HEK293T (cell line): ENCODE results near the gene BPIFB3.

ENCODE experiments used
- CTCF ChIA-PET: fragments of 350-600 bp; formaldehyde crosslinking; extraction: SDS; loops from one replicate; lab custom pipeline; 2021; ENCODE audit warnings: antibody characterized with exemption, inconsistent platforms; lab: Yijun Ruan, JAX
- POLR2A ChIA-PET: fragments of 350-600 bp; formaldehyde crosslinking; extraction: SDS; loops from one replicate; lab custom pipeline; 2020; ENCODE audit warnings: antibody characterized with exemption, inconsistent platforms; lab: Yijun Ruan, JAX
- DNase-seq: peaks from one replicate; pipeline ENCODE4 v3.0.0; 2012; ENCODE audit warnings: mixed read lengths; ENCODE audit errors: extremely low spot score
- ARNT ChIP-seq: fragments of 450-650 bp; IDR thresholded peaks from 2 replicates; pipeline ENCODE4 v1.6.1; 2017; ENCODE audit warnings: mild to moderate bottlenecking
- BHLHE40 ChIP-seq: fragments of 450-650 bp; IDR thresholded peaks from 2 replicates; pipeline ENCODE4 v1.6.1; 2016; ENCODE audit warnings: mild to moderate bottlenecking, moderate library complexity, borderline replicate concordance
- CTBP1 ChIP-seq: fragments of 450-650 bp; IDR thresholded peaks from 2 replicates; pipeline ENCODE4 v1.6.1; 2016; ENCODE audit warnings: borderline replicate concordance
- ELF4 ChIP-seq: fragments of 450-650 bp; IDR thresholded peaks from 2 replicates; pipeline ENCODE4 v1.6.1; 2017; ENCODE audit warnings: antibody characterized with exemption
- FOXA1 ChIP-seq: fragments of 450-650 bp; IDR thresholded peaks from 2 replicates; pipeline ENCODE4 v1.6.1; 2016; ENCODE audit warnings: mild to moderate bottlenecking
- FOXK2 ChIP-seq: fragments of 450-650 bp; IDR thresholded peaks from 2 replicates; pipeline ENCODE4 v1.6.1; 2016; ENCODE audit warnings: mild to moderate bottlenecking
- FOXM1 ChIP-seq: fragments of 450-650 bp; IDR thresholded peaks from 2 replicates; pipeline ENCODE4 v1.6.1; 2017; ENCODE audit warnings: mild to moderate bottlenecking, borderline replicate concordance
- HDGF ChIP-seq: fragments of 450-650 bp; IDR thresholded peaks from 2 replicates; pipeline ENCODE4 v1.6.1; 2017; ENCODE audit warnings: antibody characterized with exemption, borderline replicate concordance
- L3MBTL2 ChIP-seq: fragments of 450-650 bp; conservative IDR thresholded peaks from 2 replicates; pipeline ENCODE4 v1.6.1; 2016; ENCODE audit warnings: mild to moderate bottlenecking
- LEF1 ChIP-seq: fragments of 450-650 bp; IDR thresholded peaks from 2 replicates; pipeline ENCODE4 v1.6.1; 2017; ENCODE audit warnings: mild to moderate bottlenecking, borderline replicate concordance
- NFRKB ChIP-seq: fragments of 450-650 bp; IDR thresholded peaks from 2 replicates; pipeline ENCODE4 v1.6.1; 2016; ENCODE audit warnings: mild to moderate bottlenecking, moderate library complexity
- PKNOX1 ChIP-seq: fragments of 450-650 bp; IDR thresholded peaks from 2 replicates; pipeline ENCODE4 v1.6.1; 2016
- SP1 ChIP-seq: fragments of 450-650 bp; IDR thresholded peaks from 2 replicates; pipeline ENCODE4 v1.6.1; 2017
- SUZ12 ChIP-seq: fragments of 450-650 bp; IDR thresholded peaks from 2 replicates; pipeline ENCODE4 v1.6.1; 2016; ENCODE audit warnings: mild to moderate bottlenecking
- TARDBP ChIP-seq: fragments of 450-650 bp; IDR thresholded peaks from 2 replicates; pipeline ENCODE4 v1.6.1; 2016
- ZNF384 ChIP-seq: fragments of 450-650 bp; IDR thresholded peaks from 2 replicates; pipeline ENCODE4 v1.6.1; 2016

The BPIFB3 gene

GRCh38 chr20:33006776-33007375 lies 46.8 kb upstream of the BPIFB3 start:
- no peak for TF ChIP-seq CTBP1
- no peak for TF ChIP-seq SP1
- no peak for TF ChIP-seq FOXA1
- no peak for TF ChIP-seq ARNT
- no peak for TF ChIP-seq ZNF384
- no peak for TF ChIP-seq BHLHE40
- no peak for TF ChIP-seq PKNOX1
- no peak for TF ChIP-seq HDGF
- TF ChIP-seq L3MBTL2 = no peak
- ChIA-PET CTCF (no interaction called here), POLR2A (interaction anchor here (0.6 kb wide), 1 partner anchor 11 kb away, joined by 3 read pairs; no protein-coding TSS in a partner anchor)
- no peak for DNase-seq

- DNase-seq = no peak
- ChIA-PET CTCF (no interaction called here), POLR2A (no interaction called here)
- TF ChIP-seq NFRKB (no peak), SP1 (no peak), BHLHE40 (no peak), SUZ12 (no peak), FOXM1 (no peak), PKNOX1 (no peak), HDGF (no peak), FOXK2 (no peak), ZNF384 (no peak), TARDBP (no peak), L3MBTL2 (no peak), ARNT (no peak), CTBP1 (no peak), LEF1 (no peak), ELF4 (no peak), FOXA1 (no peak)
Observed at GRCh38 chr20:33007376-33008335, 46.0 kb upstream of the BPIFB3 start, which contains the start of gene BPIFB2. Gene BPIFB2, plus strand, starts transcription at chr20:33007704. Its CDS starts 871 bp downstream, at chr20:33008575.

- TF ChIP-seq ELF4 (no peak), L3MBTL2 (no peak), HDGF (no peak), TARDBP (no peak), FOXK2 (no peak), FOXM1 (no peak)
- DNase-seq = no peak
- ChIA-PET CTCF (no interaction called here), POLR2A (no interaction called here)
Observed at GRCh38 chr20:33008336-33009213, 45.1 kb upstream of the BPIFB3 start.

- CTCF ChIA-PET = no interaction called here
- no peak for TF ChIP-seq NFRKB
- no peak for TF ChIP-seq PKNOX1
- TF ChIP-seq SP1 = no peak
- TF ChIP-seq ELF4 = no peak
- no peak for TF ChIP-seq HDGF
- no peak for TF ChIP-seq BHLHE40
- TF ChIP-seq ARNT = no peak
- TF ChIP-seq FOXM1 = no peak
- TF ChIP-seq FOXA1 = no peak
- no peak for TF ChIP-seq L3MBTL2
- no peak for TF ChIP-seq FOXK2
- no peak for TF ChIP-seq SUZ12
- TF ChIP-seq LEF1 = no peak
- no peak for TF ChIP-seq ZNF384
- TF ChIP-seq CTBP1 = no peak
- TF ChIP-seq TARDBP = no peak
- POLR2A ChIA-PET = no interaction called here
- DNase-seq = no peak
Observed at GRCh38 chr20:33009214-33010132, 44.2 kb upstream of the BPIFB3 start.

GRCh38 chr20:33010133-33010504 lies 43.6 kb upstream of the BPIFB3 start:
- CTCF ChIA-PET = no interaction called here

More at GRCh38 chr20:33010133-33010504, 43.6 kb upstream of the BPIFB3 start:
- POLR2A ChIA-PET = no interaction called here
- DNase-seq = no peak
- TF ChIP-seq ELF4 (no peak), BHLHE40 (no peak), PKNOX1 (no peak), TARDBP (no peak), SUZ12 (no peak), NFRKB (no peak), FOXA1 (no peak), FOXK2 (no peak), HDGF (no peak), ZNF384 (no peak), FOXM1 (no peak), L3MBTL2 (no peak)
